H1 (cell line): ENCODE data around the gene SBF2. TPM values are rescaled to one million over a fixed set of nuclear protein-coding genes. Genes with fewer than 3 reads are reported as not detected.

ENCODE experiments used
- ASH2L ChIP-seq: fragments of 200-600, 300-600 bp; sonication (generic); IDR thresholded peaks from one replicate; pipeline ENCODE4 v1.7.1; 2017; ENCODE audit warnings: low read length
- CREB1 ChIP-seq: IDR thresholded peaks from 2 replicates; pipeline ENCODE4 v1.6.1; 2012; ENCODE audit warnings: inconsistent platforms
- FOSL1 ChIP-seq: IDR thresholded peaks from 2 replicates; pipeline ENCODE4 v1.6.1; 2011; ENCODE audit warnings: mild to moderate bottlenecking, low read depth, low read length, moderate library complexity; ENCODE audit not compliant: insufficient read depth
- GTF2F1 ChIP-seq: IDR thresholded peaks from 2 replicates; pipeline ENCODE4 v1.6.1; 2012; ENCODE audit warnings: low read depth, low read length, improper control_type of control experiment, borderline replicate concordance
- NRF1 ChIP-seq: IDR thresholded peaks from 2 replicates; pipeline ENCODE4 v1.6.1; 2011; ENCODE audit warnings: mild to moderate bottlenecking, low read depth, low read length, improper control_type of control experiment
- POLR2AphosphoS5 ChIP-seq: IDR thresholded peaks from 2 replicates; pipeline ENCODE4 v1.6.1; 2011; ENCODE audit warnings: low read depth, low read length
- RAD21 ChIP-seq, 2 experiments: IDR thresholded peaks in 1 of 2; conservative IDR thresholded peaks in 1 of 2; 2 replicates each; pipeline ENCODE4 v1.6.1; 2011; ENCODE audit warnings: low read depth in 2 of 2, low read length in 2 of 2, improper control_type of control experiment in 1 of 2, inconsistent platforms in 1 of 2, mild to moderate bottlenecking in 1 of 2, moderate library complexity in 1 of 2
- RFX5 ChIP-seq: IDR thresholded peaks from 2 replicates; pipeline ENCODE4 v1.6.1; 2011; ENCODE audit warnings: low read depth, low read length, improper control_type of control experiment, borderline replicate concordance
- SAP30 ChIP-seq: fragments of 300-600 bp; sonication (generic); IDR thresholded peaks from 2 replicates; pipeline ENCODE4 v1.7.1; 2012; ENCODE audit warnings: low read length, moderate library complexity, mild to moderate bottlenecking, inconsistent platforms; ENCODE audit not compliant: insufficient read depth, insufficient replicate concordance
- SIN3A ChIP-seq, 2 experiments: IDR thresholded peaks in 1 of 2; conservative IDR thresholded peaks in 1 of 2; 2 replicates each; pipeline ENCODE4 v1.6.1; 2011 to 2012; ENCODE audit warnings: low read length in 2 of 2, improper control_type of control experiment in 1 of 2, low read depth in 1 of 2, mild to moderate bottlenecking in 1 of 2
- SRF ChIP-seq: IDR thresholded peaks from 2 replicates; pipeline ENCODE4 v1.6.1; 2011; ENCODE audit warnings: mild to moderate bottlenecking, low read depth, low read length, moderate library complexity
- TAF1 ChIP-seq: IDR thresholded peaks from 2 replicates; pipeline ENCODE4 v1.6.1; 2011; ENCODE audit warnings: mild to moderate bottlenecking, low read depth, low read length
- TBP ChIP-seq: IDR thresholded peaks from 2 replicates; pipeline ENCODE4 v1.6.1; 2011; ENCODE audit warnings: low read depth, low read length, improper control_type of control experiment
- TEAD4 ChIP-seq: IDR thresholded peaks from 2 replicates; pipeline ENCODE4 v1.6.1; 2012; ENCODE audit warnings: low read depth, low read length, inconsistent platforms, mixed read lengths
- polyA plus RNA-seq, 7 experiments: library from polyadenylated mRNA; depleted of rRNA in 3 of 7; stranded (reverse) in 5 of 7; unstranded in 2 of 7; fragments of >200 nt in 5 of 7; fragments of 200-250 nt in 2 of 7; gene quantifications; 1 replicate in 5 of 7; 2 replicates in 1 of 7; 4 replicates in 1 of 7; pipeline versions ENCODE4 v1.2.1 to v1.2.3, GENCODE V29; 2011 to 2013; ENCODE audit warnings: missing spikeins in 2 of 7, mixed read lengths in 2 of 7
- total RNA-seq: library from RNA; stranded (reverse); fragmentation: NEBNext Ultra II Directional; extraction: Animal tissue kit (Norgen Biotek cat#: 25700); gene quantifications from 2 replicates; pipeline ENCODE4 v1.2.1, GENCODE V29; 2021

SBF2 gene
- total and polyA plus RNA-seq, 2 of the 8 experiments (the other 6 are each of a cell fraction or from before 2014, with no cell fraction given), result 36.7 to 50.5 TPM

GRCh38 chr11:10293423-10294289, at the start of gene SBF2 (continued):
- TF ChIP-seq POLR2AphosphoS5, result 0 out of 2 replicates have a peak, but pooled peaks have one; percentile 25
- TF ChIP-seq NRF1, result peak; percentile 70
- peak; percentile 74 for TF ChIP-seq TBP
- TF ChIP-seq CREB1, result peak; percentile 29; the same call in 1 of the 2 replicates
- TF ChIP-seq ASH2L, result peak; percentile 49
- peak; percentile 58; the same call in 1 of the 2 replicates for TF ChIP-seq RFX5
- TF ChIP-seq FOSL1, result no peak
- TF ChIP-seq TEAD4, result no peak
- TF ChIP-seq SIN3A (conservative IDR thresholded peaks at IDR 0.05 in 1 of 2, IDR thresholded peaks at IDR 0.05 in 1 of 2; ENCODE audit: low read depth in 1 of 2, low read length in 2 of 2), result peak; percentile 35 to 84; a peak in 2 of 4 replicates
- TF ChIP-seq GTF2F1, result no peak
- no peak for TF ChIP-seq RAD21 (IDR thresholded peaks at IDR 0.05 in 1 of 2, conservative IDR thresholded peaks at IDR 0.05 in 1 of 2; ENCODE audit: low read depth in 2 of 2, low read length in 2 of 2)
- TF ChIP-seq TAF1, result peak; percentile 68
- peak; percentile 55 for TF ChIP-seq SAP30
- TF ChIP-seq SRF, result no peak
